ENCODE data around the gene NUMB. TPM values are rescaled to one million over a fixed set of nuclear protein-coding genes. Genes with fewer than 3 reads are reported as not detected.

The NUMB gene
- polyA plus RNA-seq, 1 donor from 2014 or later, result 11.5 TPM

GRCh38 chr14:73286598-73286997 is 171.7 kb downstream of the NUMB start:
- Histone ChIP-seq H3F3A (ENCODE audit: insufficient read depth, low read length, poor library complexity, severe bottlenecking) (no peaks in the 10 kb centered on the region), H3K79me2 (replicated peaks; ENCODE audit: insufficient read depth, low read length) (no peaks in the 10 kb centered on the region), H3K9me2 (ENCODE audit: insufficient read depth, low read length) (no peaks in the 10 kb centered on the region), H3K4me3 (ENCODE audit: low read length) (no peak overlapping the region), H4K20me1 (ENCODE audit: insufficient read depth) (no peaks in the 10 kb centered on the region), H2AFZ (ENCODE audit: low read depth, low read length) (no peak overlapping the region), H3K27me3 (ENCODE audit: insufficient read depth, low read depth, low read length) (no peaks in the 10 kb centered on the region), H3K36me3 (ENCODE audit: insufficient read depth, low read length) (peaks cover 5% of the 10 kb centered on the region), H3K4me2 (ENCODE audit: low read length) (no peak overlapping the region), H3K9me3 (ENCODE audit: low read length) (no peaks in the 10 kb centered on the region), H3K27ac (ENCODE audit: low read length) (no peak overlapping the region), H3K9ac (ENCODE audit: low read length) (no peak overlapping the region)
- TF ChIP-seq TAF1 (IDR thresholded peaks at IDR 0.05; ENCODE audit: low read depth), result no peak
- TF ChIP-seq MXI1 (conservative IDR thresholded peaks at IDR 0.05; ENCODE audit: poor library complexity, severe bottlenecking), result no peak
- no peak for TF ChIP-seq SMC3 (conservative IDR thresholded peaks at IDR 0.05; ENCODE audit: poor library complexity)
- no peak for TF ChIP-seq EZH2 (IDR thresholded peaks at IDR 0.05; ENCODE audit: borderline replicate concordance, insufficient read depth, low read length, poor library complexity, severe bottlenecking)
- no peak for TF ChIP-seq EP300 (conservative IDR thresholded peaks at IDR 0.05; ENCODE audit: poor library complexity, severe bottlenecking)
- TF ChIP-seq CTCF (IDR thresholded peaks at IDR 0.05; ENCODE audit: poor library complexity, severe bottlenecking), result no peak
- TF ChIP-seq, protein P1, sequence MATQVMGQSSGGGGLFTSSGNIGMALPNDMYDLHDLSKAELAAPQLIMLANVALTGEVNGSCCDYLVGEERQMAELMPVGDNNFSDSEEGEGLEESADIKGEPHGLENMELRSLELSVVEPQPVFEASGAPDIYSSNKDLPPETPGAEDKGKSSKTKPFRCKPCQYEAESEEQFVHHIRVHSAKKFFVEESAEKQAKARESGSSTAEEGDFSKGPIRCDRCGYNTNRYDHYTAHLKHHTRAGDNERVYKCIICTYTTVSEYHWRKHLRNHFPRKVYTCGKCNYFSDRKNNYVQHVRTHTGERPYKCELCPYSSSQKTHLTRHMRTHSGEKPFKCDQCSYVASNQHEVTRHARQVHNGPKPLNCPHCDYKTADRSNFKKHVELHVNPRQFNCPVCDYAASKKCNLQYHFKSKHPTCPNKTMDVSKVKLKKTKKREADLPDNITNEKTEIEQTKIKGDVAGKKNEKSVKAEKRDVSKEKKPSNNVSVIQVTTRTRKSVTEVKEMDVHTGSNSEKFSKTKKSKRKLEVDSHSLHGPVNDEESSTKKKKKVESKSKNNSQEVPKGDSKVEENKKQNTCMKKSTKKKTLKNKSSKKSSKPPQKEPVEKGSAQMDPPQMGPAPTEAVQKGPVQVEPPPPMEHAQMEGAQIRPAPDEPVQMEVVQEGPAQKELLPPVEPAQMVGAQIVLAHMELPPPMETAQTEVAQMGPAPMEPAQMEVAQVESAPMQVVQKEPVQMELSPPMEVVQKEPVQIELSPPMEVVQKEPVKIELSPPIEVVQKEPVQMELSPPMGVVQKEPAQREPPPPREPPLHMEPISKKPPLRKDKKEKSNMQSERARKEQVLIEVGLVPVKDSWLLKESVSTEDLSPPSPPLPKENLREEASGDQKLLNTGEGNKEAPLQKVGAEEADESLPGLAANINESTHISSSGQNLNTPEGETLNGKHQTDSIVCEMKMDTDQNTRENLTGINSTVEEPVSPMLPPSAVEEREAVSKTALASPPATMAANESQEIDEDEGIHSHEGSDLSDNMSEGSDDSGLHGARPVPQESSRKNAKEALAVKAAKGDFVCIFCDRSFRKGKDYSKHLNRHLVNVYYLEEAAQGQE (IDR thresholded peaks at IDR 0.05; ENCODE audit: borderline replicate concordance), result no peak
- TF ChIP-seq POLR2AphosphoS5 (IDR thresholded peaks at IDR 0.05), result no peak

GRCh38 chr14:73285979-73286378 is 172.4 kb downstream of the NUMB start:
- H3K27me3 ChIP-seq (ENCODE audit: insufficient read depth, low read depth, low read length), result no peaks in the 10 kb centered on the region
- H3K79me2 ChIP-seq (replicated peaks; ENCODE audit: insufficient read depth, low read length), result no peaks in the 10 kb centered on the region
- no peak overlapping the region for H3K4me2 ChIP-seq (ENCODE audit: low read length)
- H3K9me2 ChIP-seq (ENCODE audit: insufficient read depth, low read length), result no peaks in the 10 kb centered on the region
- H3K36me3 ChIP-seq (ENCODE audit: insufficient read depth, low read length), result peaks cover 5% of the 10 kb centered on the region
- H4K20me1 ChIP-seq (ENCODE audit: insufficient read depth), result no peaks in the 10 kb centered on the region
- TF ChIP-seq, protein P1 (IDR thresholded peaks at IDR 0.05; ENCODE audit: borderline replicate concordance), result no peak
- H3K4me3 ChIP-seq (ENCODE audit: low read length), result no peak overlapping the region
- no peak overlapping the region for H3K9ac ChIP-seq (ENCODE audit: low read length)
- H3K9me3 ChIP-seq (ENCODE audit: low read length), result no peaks in the 10 kb centered on the region
- H3F3A ChIP-seq (ENCODE audit: insufficient read depth, low read length, poor library complexity, severe bottlenecking), result no peaks in the 10 kb centered on the region
- H3K27ac ChIP-seq (ENCODE audit: low read length), result no peak overlapping the region
- H2AFZ ChIP-seq (ENCODE audit: low read depth, low read length), result no peak overlapping the region
